HepG2 (cell line): Measurements from ENCODE around the gene NARF. TPM values are rescaled to one million over a fixed set of nuclear protein-coding genes. Genes with fewer than 3 reads are reported as not detected.
A peak's percentile ranks its signal among the peaks of the same experiment; 100 is the strongest.

Experiments used
- ADNP ChIP-seq: sonication (generic); formaldehyde crosslinking; IDR thresholded peaks from 2 replicates; pipeline ENCODE4 v1.4.0; 2020; ENCODE audit warnings: missing genetic modification reagents
- CREB1 ChIP-seq, 2 experiments: fragments of 450-650 bp in 1 of 2; IDR thresholded peaks; 2 replicates each; pipeline ENCODE4 v1.6.1; 2016 to 2017; ENCODE audit warnings: control low read depth in 1 of 2, mild to moderate bottlenecking in 1 of 2, missing compliant biosample characterization in 1 of 2, missing genetic modification characterization in 1 of 2
- GFI1 ChIP-seq: sonication (generic); formaldehyde crosslinking; IDR thresholded peaks from 2 replicates; pipeline ENCODE4 v1.5.0; 2020; ENCODE audit warnings: missing genetic modification reagents, mild to moderate bottlenecking, borderline replicate concordance
- GTF2F1 ChIP-seq: fragments of 150-350 bp; IDR thresholded peaks from 2 replicates; pipeline ENCODE4 v1.6.1; 2014; ENCODE audit warnings: low read length
- HNRNPK ChIP-seq: fragments of 200-400 bp; formaldehyde crosslinking; IDR thresholded peaks from 2 replicates; pipeline ENCODE4 v1.6.1; 2018; ENCODE audit warnings: low read length, low read depth, moderate library complexity, mild to moderate bottlenecking; ENCODE audit not compliant: poor library complexity, severe bottlenecking
- KLF16 ChIP-seq, 2 experiments: sonication (generic) in 1 of 2; formaldehyde crosslinking in 1 of 2; IDR thresholded peaks; 2 replicates each; pipeline versions ENCODE4 v1.6.1 to v1.8.0; 2016 to 2023; ENCODE audit warnings: missing genetic modification reagents in 2 of 2, missing compliant biosample characterization in 1 of 2
- MBNL3 ChIP-seq: fragments of 250-450 bp; sonication (Bioruptor Pico); conservative IDR thresholded peaks from 2 replicates; pipeline ENCODE4 v1.8.0; 2022; ENCODE audit warnings: mild to moderate bottlenecking, inconsistent platforms
- MIER2 ChIP-seq: IDR thresholded peaks from 2 replicates; pipeline ENCODE4 v1.6.1; 2016; ENCODE audit warnings: missing biosample characterization, missing genetic modification reagents
- NKX3-1 ChIP-seq: sonication (generic); formaldehyde crosslinking; IDR thresholded peaks from 2 replicates; pipeline ENCODE4 v1.5.0; 2020; ENCODE audit warnings: missing genetic modification reagents
- SETDB1 ChIP-seq: sonication (generic); formaldehyde crosslinking; IDR thresholded peaks from 2 replicates; pipeline ENCODE4 v1.5.1; 2020; ENCODE audit warnings: missing genetic modification reagents, mild to moderate bottlenecking, borderline replicate concordance
- SMARCC2 ChIP-seq: fragments of 450-650 bp; IDR thresholded peaks from 2 replicates; pipeline ENCODE4 v1.6.1; 2017; ENCODE audit warnings: antibody characterized with exemption, mild to moderate bottlenecking
- SMARCE1 ChIP-seq: fragments of 450-650 bp; IDR thresholded peaks from 2 replicates; pipeline ENCODE4 v1.6.1; 2017; ENCODE audit warnings: borderline replicate concordance
- SRSF4 ChIP-seq: fragments of 200-400 bp; formaldehyde crosslinking; IDR thresholded peaks from one replicate; pipeline ENCODE4 v1.6.1; 2018; ENCODE audit warnings: mild to moderate bottlenecking, low read depth, low read length, moderate library complexity; ENCODE audit not compliant: poor library complexity, severe bottlenecking
- ZMYM4 ChIP-seq: sonication (generic); formaldehyde crosslinking; IDR thresholded peaks from 2 replicates; pipeline ENCODE4 v1.8.1; 2023; ENCODE audit warnings: mild to moderate bottlenecking, missing genetic modification reagents
- ZNF234 ChIP-seq: sonication (generic); formaldehyde crosslinking; conservative IDR thresholded peaks from 2 replicates; pipeline ENCODE4 v1.5.1; 2020; ENCODE audit warnings: mild to moderate bottlenecking, missing genetic modification reagents
- ZNF292 ChIP-seq: sonication (generic); formaldehyde crosslinking; IDR thresholded peaks from 2 replicates; pipeline ENCODE4 v1.8.1; 2022; ENCODE audit warnings: mild to moderate bottlenecking, low read depth, missing genetic modification reagents, borderline replicate concordance
- ZNF713 ChIP-seq: sonication (generic); formaldehyde crosslinking; IDR thresholded peaks from 2 replicates; pipeline ENCODE4 v1.4.0; 2020; ENCODE audit warnings: mild to moderate bottlenecking, missing genetic modification reagents
- polyA plus RNA-seq, 8 experiments: library from polyadenylated mRNA; depleted of rRNA in 3 of 8; stranded (reverse) in 7 of 8; unstranded in 1 of 8; fragments of >200 nt; fragmentation: Illumina TruSeq in 4 of 8; extraction: Trizol in 4 of 8; gene quantifications; 2 replicates each; pipeline versions ENCODE4 v1.2.1 to v1.2.3, GENCODE V29; 2011 to 2016; ENCODE audit warnings: low read depth in 4 of 8, missing spikeins in 1 of 8, mixed read lengths in 1 of 8; ENCODE audit not compliant: insufficient read depth in 1 of 8
- total RNA-seq, 5 experiments: library from RNA; depleted of rRNA; stranded (reverse); fragments of >200 nt; fragmentation: Illumina TruSeq; extraction: Trizol; gene quantifications; 2 replicates each; pipeline ENCODE4 v1.2.3, GENCODE V29; 2016; ENCODE audit warnings: low read depth in 1 of 5
- TF ChIP-seq, protein P1 (sequence below): sonication (generic); formaldehyde crosslinking; IDR thresholded peaks from 2 replicates; pipeline ENCODE4 v1.8.1; 2023; ENCODE audit warnings: mild to moderate bottlenecking, missing genetic modification reagents
- TF ChIP-seq, protein P2 (sequence below): sonication (generic); formaldehyde crosslinking; IDR thresholded peaks from 2 replicates; pipeline ENCODE4 v1.4.0; 2020; ENCODE audit warnings: missing genetic modification reagents
- TF ChIP-seq, protein P3 (sequence below): sonication (generic); formaldehyde crosslinking; IDR thresholded peaks from 2 replicates; pipeline ENCODE4 v1.8.0; 2022; ENCODE audit warnings: missing genetic modification reagents, mild to moderate bottlenecking, inconsistent platforms, borderline replicate concordance
- TF ChIP-seq, protein P4 (sequence below): fragments of 450-650 bp; IDR thresholded peaks from 2 replicates; pipeline ENCODE4 v1.6.1; 2017

The NARF gene
- total and polyA plus RNA-seq, 2 of the 13 experiments (the other 11 are each of a cell fraction or from before 2014, with no cell fraction given): 61.1 to 144 TPM

DNA sequence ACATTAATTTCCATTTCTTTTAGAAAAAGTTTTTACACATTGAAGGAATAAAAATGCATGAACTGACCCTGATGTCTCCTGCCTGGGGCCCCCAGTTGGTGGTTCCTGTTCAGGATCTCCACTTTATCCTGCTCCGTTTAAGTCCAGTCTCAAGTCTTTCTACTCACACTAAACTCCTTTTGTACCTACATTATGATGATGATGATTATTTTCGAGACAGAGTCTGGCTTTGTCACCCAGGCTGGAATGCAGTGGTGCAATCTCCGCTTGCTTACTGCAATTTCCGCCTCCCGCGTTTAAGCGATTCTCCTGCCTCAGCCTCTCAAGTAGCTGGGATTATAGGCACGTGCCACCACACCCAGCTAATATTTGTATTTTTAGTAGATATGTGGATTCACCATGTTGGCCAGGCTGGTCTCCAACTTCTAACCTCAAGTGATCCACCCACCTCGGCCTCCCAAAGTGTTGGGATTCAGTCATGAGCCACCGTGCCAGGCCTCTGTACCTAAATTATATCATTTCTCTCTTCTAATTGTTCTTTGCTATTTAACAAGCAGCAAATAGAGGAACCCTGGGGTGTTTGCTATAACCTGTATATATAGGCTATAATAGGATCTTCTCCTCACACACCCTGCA lies 58.8 kb downstream of the NARF start (continued):
- TF ChIP-seq CREB1 (IDR thresholded peaks at IDR 0.05): peak; percentile 59; the same call in 1 of the 2 replicates
- peak; percentile 69; the same call in 1 of the 2 replicates for TF ChIP-seq CREB1 (CRISPR knock-in tag; IDR thresholded peaks at IDR 0.05)
- TF ChIP-seq SMARCE1: no peak
- TF ChIP-seq ZNF234 (CRISPR knock-in tag): no peak
- no peak for TF ChIP-seq GTF2F1
- no peak for TF ChIP-seq NKX3-1
- TF ChIP-seq, protein P1, sequence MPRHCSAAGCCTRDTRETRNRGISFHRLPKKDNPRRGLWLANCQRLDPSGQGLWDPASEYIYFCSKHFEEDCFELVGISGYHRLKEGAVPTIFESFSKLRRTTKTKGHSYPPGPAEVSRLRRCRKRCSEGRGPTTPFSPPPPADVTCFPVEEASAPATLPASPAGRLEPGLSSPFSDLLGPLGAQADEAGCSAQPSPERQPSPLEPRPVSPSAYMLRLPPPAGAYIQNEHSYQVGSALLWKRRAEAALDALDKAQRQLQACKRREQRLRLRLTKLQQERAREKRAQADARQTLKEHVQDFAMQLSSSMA (CRISPR knock-in tag): no peak
- no peak for TF ChIP-seq ZNF713 (CRISPR knock-in tag)
- no peak for TF ChIP-seq ADNP (CRISPR knock-in tag)
- peak; percentile 26; the same call in 1 of the 2 replicates for TF ChIP-seq ZMYM4 (CRISPR knock-in tag)
- TF ChIP-seq, protein P2, sequence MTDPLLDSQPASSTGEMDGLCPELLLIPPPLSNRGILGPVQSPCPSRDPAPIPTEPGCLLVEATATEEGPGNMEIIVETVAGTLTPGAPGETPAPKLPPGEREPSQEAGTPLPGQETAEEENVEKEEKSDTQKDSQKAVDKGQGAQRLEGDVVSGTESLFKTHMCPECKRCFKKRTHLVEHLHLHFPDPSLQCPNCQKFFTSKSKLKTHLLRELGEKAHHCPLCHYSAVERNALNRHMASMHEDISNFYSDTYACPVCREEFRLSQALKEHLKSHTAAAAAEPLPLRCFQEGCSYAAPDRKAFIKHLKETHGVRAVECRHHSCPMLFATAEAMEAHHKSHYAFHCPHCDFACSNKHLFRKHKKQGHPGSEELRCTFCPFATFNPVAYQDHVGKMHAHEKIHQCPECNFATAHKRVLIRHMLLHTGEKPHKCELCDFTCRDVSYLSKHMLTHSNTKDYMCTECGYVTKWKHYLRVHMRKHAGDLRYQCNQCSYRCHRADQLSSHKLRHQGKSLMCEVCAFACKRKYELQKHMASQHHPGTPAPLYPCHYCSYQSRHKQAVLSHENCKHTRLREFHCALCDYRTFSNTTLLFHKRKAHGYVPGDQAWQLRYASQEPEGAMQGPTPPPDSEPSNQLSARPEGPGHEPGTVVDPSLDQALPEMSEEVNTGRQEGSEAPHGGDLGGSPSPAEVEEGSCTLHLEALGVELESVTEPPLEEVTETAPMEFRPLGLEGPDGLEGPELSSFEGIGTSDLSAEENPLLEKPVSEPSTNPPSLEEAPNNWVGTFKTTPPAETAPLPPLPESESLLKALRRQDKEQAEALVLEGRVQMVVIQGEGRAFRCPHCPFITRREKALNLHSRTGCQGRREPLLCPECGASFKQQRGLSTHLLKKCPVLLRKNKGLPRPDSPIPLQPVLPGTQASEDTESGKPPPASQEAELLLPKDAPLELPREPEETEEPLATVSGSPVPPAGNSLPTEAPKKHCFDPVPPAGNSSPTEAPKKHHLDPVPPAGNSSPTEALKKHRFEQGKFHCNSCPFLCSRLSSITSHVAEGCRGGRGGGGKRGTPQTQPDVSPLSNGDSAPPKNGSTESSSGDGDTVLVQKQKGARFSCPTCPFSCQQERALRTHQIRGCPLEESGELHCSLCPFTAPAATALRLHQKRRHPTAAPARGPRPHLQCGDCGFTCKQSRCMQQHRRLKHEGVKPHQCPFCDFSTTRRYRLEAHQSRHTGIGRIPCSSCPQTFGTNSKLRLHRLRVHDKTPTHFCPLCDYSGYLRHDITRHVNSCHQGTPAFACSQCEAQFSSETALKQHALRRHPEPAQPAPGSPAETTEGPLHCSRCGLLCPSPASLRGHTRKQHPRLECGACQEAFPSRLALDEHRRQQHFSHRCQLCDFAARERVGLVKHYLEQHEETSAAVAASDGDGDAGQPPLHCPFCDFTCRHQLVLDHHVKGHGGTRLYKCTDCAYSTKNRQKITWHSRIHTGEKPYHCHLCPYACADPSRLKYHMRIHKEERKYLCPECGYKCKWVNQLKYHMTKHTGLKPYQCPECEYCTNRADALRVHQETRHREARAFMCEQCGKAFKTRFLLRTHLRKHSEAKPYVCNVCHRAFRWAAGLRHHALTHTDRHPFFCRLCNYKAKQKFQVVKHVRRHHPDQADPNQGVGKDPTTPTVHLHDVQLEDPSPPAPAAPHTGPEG: no peak
- peak; percentile 67; the same call in 1 of the 2 replicates for TF ChIP-seq ZNF292 (CRISPR knock-in tag)
- TF ChIP-seq SETDB1 (CRISPR knock-in tag): no peak
- no peak for TF ChIP-seq HNRNPK
- TF ChIP-seq MIER2: peak; percentile 55; the same call in 1 of the 2 replicates
- TF ChIP-seq, protein P3, sequence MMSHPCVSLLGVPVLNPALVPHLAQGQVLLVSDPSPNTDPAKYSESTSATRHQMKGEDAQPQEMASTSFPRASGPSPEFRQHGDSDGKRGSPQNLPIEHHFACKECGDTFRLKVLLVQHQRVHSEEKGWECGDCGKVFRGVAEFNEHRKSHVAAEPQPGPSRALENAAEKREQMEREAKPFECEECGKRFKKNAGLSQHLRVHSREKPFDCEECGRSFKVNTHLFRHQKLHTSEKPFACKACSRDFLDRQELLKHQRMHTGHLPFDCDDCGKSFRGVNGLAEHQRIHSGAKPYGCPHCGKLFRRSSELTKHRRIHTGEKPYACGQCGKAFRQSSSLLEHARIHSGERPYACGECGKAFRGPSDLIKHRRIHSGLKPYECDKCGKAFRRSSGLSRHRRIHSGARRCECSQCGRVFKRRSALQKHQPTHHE (CRISPR knock-in tag): no peak
- TF ChIP-seq MBNL3: no peak
- TF ChIP-seq, protein P4, sequence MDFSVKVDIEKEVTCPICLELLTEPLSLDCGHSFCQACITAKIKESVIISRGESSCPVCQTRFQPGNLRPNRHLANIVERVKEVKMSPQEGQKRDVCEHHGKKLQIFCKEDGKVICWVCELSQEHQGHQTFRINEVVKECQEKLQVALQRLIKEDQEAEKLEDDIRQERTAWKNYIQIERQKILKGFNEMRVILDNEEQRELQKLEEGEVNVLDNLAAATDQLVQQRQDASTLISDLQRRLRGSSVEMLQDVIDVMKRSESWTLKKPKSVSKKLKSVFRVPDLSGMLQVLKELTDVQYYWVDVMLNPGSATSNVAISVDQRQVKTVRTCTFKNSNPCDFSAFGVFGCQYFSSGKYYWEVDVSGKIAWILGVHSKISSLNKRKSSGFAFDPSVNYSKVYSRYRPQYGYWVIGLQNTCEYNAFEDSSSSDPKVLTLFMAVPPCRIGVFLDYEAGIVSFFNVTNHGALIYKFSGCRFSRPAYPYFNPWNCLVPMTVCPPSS: no peak
- peak in 1 of 2 experiments; percentile 88; a peak in 2 of 4 replicates for TF ChIP-seq KLF16 (CRISPR knock-in tag; IDR thresholded peaks at IDR 0.05)
- peak; percentile 71; the same call in 1 of the 2 replicates for TF ChIP-seq GFI1 (CRISPR knock-in tag)
- TF ChIP-seq SRSF4: no peak
- no peak for TF ChIP-seq SMARCC2
